ENCODE measurements around the gene RAB25.

DNA sequence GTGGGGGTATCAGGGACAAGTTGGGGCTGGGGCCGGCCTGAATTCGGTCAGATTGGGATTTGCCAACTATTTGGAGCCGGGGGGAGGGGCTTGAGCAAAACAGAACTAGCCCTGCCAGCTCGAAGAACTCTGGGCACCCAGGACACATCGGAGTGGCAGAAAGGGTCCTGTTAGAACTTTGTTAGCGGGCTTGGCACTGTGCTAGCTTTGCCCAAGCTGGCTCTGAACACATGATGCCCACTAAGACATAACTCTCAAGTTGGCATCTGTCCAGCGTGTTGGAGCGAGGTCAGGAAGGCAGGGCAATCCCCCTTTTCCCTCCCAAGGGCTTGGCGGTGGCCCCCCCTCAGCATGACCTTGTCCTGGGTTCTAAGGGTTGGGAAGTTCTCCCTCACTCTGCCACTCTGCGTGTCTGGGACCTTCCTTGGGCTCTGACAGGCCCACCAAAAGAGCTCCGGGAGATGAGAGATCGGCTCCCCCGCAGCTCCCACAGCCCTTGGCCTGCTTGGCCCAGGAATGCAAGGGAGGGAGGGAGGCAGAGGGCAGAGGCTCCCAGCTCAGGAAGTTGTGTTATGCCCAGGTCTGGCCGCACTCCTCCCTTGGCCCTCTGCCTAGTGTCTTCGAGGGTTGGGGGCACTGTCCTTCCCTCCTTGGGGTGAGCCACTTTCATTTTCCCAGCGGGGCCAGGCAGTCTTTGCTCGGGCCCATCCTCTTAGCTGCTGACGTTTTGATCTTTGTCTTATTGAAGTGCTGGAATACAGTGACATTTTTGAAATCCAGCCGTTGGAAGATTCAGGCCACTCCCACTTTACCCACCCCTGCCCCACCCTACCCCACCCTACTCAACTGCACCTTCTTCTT is 54.8 kb downstream of the RAB25 start:
- TF ChIP-seq, protein P1, sequence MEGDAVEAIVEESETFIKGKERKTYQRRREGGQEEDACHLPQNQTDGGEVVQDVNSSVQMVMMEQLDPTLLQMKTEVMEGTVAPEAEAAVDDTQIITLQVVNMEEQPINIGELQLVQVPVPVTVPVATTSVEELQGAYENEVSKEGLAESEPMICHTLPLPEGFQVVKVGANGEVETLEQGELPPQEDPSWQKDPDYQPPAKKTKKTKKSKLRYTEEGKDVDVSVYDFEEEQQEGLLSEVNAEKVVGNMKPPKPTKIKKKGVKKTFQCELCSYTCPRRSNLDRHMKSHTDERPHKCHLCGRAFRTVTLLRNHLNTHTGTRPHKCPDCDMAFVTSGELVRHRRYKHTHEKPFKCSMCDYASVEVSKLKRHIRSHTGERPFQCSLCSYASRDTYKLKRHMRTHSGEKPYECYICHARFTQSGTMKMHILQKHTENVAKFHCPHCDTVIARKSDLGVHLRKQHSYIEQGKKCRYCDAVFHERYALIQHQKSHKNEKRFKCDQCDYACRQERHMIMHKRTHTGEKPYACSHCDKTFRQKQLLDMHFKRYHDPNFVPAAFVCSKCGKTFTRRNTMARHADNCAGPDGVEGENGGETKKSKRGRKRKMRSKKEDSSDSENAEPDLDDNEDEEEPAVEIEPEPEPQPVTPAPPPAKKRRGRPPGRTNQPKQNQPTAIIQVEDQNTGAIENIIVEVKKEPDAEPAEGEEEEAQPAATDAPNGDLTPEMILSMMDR (IDR thresholded peaks at IDR 0.05; ENCODE audit: poor library complexity, severe bottlenecking) = no peak
- TF ChIP-seq EZH2 (IDR thresholded peaks at IDR 0.05; ENCODE audit: borderline replicate concordance, insufficient read depth, low read length, poor library complexity, severe bottlenecking) (no peak), RAD21 (conservative IDR thresholded peaks at IDR 0.05) (no peak), REST (IDR thresholded peaks at IDR 0.05; ENCODE audit: borderline replicate concordance) (no peak), TAF1 (IDR thresholded peaks at IDR 0.05; ENCODE audit: low read depth) (no peak), SMC3 (conservative IDR thresholded peaks at IDR 0.05; ENCODE audit: poor library complexity) (no peak), POLR2AphosphoS5 (IDR thresholded peaks at IDR 0.05) (no peak)
